Peyer's patch (tissue), 4 donors: ENCODE measurements around the gene TREML1.

ENCODE experiments used
- CTCF ChIP-seq, 6 experiments: fragments of 450-650 bp in 4 of 6; fragments of 200-600 bp in 2 of 6; sonication (generic) in 1 of 6; IDR thresholded peaks; one replicate each; pipeline ENCODE4 v1.5.1; 2017 to 2019; ENCODE audit warnings: antibody characterized with exemption in 6 of 6, mild to moderate bottlenecking in 3 of 6, moderate library complexity in 1 of 6
- POLR2A ChIP-seq, 2 donors: fragments of 450-650 bp; IDR thresholded peaks; one replicate each; pipeline ENCODE4 v1.5.1; 2017; ENCODE audit warnings: antibody characterized with exemption in 2 of 2, mild to moderate bottlenecking in 2 of 2, moderate library complexity in 2 of 2

- TF ChIP-seq POLR2A (IDR thresholded peaks at IDR 0.05): no peak
- TF ChIP-seq CTCF (IDR thresholded peaks at IDR 0.05): no peak
Measured at GRCh38 chr6:41161380-41161779, 7.2 kb upstream of the TREML1 start.
